ENCODE results near the gene ZPLD1. TPM values are rescaled to one million over a fixed set of nuclear protein-coding genes. Genes with fewer than 3 reads are reported as not detected.

The ZPLD1 gene
- total RNA-seq, 1 donor from 2014 or later: 58.6 TPM

DNA sequence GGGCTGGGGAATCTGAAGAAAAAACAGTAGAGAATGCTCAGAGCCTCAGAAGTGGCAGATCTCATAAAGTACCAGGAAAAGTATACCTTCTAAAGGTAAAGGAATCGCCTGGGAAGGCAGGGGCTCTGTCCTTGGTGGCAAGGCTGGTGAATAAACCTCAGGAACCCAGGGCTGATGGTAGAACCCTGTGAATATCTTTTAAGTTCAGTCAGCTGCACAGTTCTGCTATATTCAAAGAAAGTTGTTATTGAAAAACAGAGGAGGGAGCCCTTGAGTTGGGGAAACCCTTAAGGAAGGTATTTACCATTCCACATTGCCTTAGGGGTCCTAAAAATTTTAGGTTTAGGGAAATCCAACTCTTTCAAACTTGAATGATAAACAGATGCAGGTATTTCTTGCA lies 31.2 kb downstream of the ZPLD1 start:
- DNase-seq (ENCODE audit: low read depth): peak; percentile 37

DNA sequence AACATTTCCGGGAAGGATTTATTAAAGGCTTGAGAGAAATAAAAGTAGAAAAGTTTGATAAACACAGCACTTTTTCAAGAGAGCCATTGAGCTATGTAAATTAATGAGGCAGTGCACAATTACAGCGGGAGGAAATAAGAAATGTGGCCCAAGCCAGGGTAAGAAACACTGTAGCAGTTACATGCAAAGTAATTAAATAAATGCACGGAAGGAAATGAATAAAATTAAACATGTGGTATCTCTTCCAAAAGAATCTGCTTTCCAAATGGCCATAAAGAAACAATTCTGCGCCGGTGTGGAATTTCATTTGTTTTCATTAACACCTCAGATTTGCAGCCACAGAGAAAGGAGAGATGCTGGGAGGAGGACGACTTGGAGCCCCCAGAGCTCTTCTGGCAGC lies 35.3 kb downstream of the ZPLD1 start:
- DNase-seq (ENCODE audit: low read depth): peak; percentile 16

DNA sequence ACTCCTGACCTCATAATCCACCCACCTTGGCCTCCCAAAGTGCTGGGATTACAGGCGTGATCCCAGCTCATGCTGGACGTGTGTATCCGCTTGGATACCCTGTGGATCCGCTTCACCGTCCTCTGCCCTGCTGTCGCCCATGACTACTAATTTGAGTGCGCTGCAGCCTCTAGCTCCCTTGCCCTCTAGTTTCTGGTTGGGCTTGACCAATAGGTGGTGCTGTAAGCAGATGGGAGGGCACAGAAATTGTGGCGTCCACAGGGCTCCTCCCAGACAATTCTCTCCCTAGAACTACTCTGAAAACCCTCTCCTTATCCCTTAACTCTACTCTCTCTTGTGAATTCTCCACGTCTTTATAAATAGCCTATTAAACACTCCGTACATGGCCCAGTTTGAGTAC lies 36.2 kb downstream of the ZPLD1 start:
- DNase-seq (ENCODE audit: low read depth): no peak

DNA sequence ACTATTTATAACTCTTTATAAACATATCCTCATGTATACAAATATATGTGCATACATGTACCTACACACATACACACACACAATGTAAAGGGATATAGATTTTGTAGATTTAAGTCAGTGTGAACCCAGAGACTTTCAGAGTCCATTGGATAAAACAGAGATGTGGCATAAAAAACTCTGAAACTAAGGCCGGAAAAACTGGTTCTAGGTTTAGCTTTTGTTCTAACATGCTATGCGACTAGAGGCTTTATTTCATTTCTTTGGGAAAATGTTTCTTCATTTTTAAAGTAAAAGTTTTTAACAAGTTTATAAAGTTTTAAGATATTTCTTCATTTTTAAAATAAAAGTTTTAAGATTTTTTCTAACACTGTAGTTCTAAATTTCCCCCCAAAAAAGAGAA lies 36.7 kb downstream of the ZPLD1 start:
- DNase-seq (ENCODE audit: low read depth): no peak

DNA sequence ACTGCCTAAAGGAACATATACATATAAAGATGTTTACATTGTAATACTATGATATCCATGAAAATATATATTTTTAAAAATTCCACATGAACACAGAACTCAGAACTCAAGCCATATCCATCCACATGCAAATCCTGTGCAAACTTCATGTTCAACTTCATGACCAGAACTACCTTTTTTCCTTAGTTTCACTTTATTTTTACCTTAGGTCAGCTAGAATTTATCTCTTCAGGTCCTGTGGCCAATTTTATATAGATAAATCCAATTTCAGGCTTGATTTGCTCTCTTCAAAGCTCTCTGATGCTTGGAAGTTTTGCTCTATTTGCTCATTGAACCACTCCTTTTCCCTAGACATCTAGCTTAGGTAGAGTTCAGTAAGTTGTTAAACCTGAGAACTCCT lies 38.8 kb downstream of the ZPLD1 start:
- DNase-seq (ENCODE audit: low read depth): no peak

DNA sequence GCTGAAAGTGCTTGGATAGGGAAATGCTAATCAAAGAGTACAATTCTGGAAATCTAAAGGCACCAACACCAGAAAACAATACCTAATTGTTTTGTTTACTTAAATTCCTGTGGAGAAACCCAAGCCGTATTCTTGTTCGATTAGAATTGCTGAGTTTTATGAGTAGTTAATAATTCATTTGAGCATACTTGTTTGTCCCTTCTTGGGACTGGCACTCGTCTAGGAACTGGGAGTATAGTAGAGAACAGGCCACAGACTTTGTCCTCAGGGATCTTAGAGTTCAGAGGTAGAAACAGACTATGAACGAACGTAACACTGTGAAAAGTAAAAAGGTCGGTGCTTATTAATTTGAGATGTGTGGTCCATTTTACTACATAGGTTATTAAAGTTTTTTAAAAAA lies 39.4 kb downstream of the ZPLD1 start:
- DNase-seq (ENCODE audit: low read depth): peak; percentile 81

DNA sequence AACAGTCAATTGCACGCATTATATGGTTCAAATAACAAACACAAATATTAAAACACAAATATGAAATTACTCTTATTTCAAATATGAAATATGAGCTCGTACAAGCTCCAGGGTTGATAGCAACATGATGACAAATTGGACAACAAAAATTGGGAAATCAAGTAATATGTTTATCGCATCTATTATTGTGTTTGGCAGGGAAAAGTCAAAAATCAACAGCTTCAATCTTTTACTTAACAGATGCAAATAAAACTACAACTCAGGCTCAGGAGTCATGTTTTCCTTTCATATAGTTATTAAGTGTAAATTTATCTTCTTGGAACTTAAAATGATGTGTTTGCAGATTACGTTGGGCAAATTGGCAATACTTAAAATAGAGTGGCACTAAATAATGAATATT lies 41.4 kb downstream of the ZPLD1 start:
- DNase-seq (ENCODE audit: low read depth): no peak

DNA sequence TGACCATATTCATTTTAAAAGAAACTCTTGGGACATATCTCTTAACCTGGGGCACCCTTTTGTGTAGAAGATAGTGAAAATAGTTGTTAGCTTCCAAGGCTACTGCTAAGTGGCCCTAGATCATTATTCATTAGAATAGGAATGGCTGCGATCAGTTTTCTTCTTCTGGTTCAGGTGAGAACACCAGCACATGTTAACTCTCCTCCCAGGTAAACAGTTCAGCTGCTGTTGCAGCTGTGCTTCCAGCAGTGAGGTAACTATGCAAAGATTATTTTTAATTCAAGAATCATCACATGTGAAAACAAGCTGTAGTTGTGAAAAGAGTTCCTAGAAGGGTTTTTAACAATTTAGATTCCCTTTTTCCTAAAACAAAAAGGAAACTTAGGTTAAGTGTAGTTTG lies 43.3 kb downstream of the ZPLD1 start:
- DNase-seq (ENCODE audit: low read depth): no peak

DNA sequence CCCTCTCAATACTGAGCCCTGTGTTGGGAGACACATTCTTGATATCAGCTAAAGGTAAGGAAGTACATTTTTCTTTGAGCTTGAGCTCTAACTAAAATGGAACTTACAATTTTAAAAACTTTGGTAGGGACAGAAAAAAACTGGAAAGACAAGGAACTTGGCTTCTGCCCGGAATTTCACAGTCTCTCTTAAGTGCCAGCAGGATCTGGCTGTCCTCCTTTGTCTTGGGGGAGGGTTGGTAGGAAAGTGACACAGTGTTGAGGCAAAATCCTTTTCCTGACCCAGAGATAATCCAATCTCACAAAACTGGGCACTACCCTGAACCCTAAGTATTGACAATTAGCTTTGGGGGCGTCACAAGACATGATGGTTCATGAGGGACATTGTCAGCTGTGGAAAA lies 45.3 kb downstream of the ZPLD1 start:
- no peak for DNase-seq (ENCODE audit: low read depth)

DNA sequence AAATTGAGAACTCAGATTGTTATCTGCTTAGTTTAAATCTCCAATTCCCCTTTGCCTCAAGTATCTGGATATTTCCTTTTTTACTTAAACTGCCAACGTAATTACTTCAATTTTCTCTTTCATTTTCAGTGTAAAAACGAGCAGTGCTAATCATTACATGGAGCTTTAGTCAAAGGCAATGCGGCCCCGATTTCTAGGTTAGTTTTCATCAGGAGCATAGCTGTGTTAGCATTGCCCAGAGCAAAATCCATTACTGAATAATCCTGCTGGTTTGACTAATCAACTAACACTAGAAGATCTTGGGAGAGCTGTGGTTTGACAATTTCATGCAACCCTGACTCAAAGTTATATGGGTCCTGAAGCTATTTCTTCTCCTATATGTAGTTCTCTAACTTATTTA lies 46.2 kb downstream of the ZPLD1 start:
- DNase-seq (ENCODE audit: low read depth): peak; percentile 94

DNA sequence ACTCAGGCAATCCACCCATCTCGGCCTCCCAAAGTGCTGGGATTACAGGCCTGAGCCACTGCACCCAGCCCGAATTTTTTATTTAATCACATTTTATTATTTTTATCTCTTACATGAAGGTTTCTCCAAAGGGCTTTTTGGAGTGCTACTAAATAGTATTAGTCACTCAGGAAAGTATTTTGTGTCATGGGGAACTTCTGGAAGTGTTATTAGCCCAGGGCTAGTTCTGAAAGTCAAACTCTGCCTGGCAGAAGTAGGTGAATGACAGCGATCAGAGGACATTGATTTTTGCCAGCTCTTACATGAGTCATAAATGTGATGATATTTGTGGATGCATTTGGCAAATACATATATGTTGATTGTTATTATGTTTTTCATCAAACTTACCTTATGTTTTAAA lies 48.7 kb downstream of the ZPLD1 start:
- peak; percentile 72 for DNase-seq (ENCODE audit: low read depth)

DNA sequence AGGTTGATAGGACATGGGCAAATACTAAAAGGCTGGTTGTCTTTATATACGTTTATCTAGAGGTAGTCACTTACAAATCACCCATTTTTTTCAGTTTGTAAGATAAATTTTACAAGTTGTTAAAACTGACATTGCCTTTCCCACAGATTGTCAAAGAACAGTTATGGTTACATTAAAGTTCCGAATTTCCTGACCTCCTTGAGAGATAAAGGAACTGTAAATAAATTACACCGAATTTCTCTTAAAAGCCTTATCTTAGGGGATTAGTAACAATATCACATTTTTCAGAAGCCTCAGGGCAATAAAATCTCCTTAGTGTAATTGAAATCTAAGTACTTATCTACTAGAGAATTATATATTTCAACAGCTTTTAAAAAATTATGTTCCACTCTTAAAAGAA lies 49.5 kb downstream of the ZPLD1 start:
- no peak for DNase-seq (ENCODE audit: low read depth)

DNA sequence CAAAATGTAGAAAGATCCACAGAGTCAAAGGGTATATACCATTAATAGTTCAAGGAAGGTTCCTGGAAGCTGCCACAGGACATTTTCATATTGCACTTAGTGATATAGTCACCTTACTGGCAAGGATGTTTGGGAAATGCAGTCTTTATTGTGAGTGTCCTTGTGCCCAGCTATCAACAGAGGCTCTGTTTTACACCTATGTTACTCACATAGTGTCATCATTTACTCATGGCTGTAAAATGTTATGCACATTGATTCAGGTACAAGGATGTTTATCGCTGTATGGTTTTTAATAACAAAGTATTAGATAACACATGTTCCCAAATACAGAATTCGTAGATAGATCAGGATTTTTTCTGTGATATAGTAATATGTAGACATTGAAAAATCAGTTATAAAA lies 50.9 kb downstream of the ZPLD1 start:
- DNase-seq (ENCODE audit: low read depth): no peak

DNA sequence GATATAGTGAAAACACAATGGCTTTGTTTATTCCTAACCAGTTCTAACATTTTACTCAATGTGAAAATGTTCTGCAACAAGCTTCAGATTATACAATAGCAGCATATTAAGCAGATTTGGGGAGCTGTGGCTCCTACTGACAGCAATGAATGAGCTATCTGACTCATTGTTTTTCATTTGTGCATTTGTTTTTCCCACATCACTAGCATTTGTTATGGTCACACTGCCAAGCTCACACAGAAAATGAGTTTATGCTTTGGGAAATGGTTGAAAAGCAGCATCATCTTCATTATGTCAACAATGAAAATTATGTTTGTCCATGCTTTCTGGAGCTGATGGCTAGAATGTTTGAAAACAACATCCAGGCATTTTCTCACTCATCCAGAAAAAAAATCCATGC lies 53.5 kb downstream of the ZPLD1 start:
- peak; percentile 74 for DNase-seq (ENCODE audit: low read depth)

DNA sequence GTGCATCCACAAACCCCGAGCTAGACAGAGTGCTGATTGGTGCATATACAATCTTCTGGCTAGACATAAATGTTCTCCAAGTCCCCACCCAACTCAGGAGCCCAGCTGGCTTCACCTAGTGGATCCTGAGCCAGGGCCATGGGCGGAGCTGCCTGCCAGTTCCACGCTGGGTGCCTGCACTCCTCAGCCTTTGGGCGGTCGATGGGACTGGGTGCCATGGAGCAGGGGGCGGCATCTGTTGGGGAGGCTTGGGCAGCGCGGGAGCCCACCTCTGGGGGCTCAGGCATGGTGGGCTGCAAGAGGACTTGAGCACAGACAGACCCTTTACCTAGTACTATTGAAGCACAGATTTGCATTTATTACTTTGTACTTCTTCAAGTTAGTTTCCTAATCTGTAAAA lies 57.5 kb downstream of the ZPLD1 start:
- no peak for DNase-seq (ENCODE audit: low read depth)

DNA sequence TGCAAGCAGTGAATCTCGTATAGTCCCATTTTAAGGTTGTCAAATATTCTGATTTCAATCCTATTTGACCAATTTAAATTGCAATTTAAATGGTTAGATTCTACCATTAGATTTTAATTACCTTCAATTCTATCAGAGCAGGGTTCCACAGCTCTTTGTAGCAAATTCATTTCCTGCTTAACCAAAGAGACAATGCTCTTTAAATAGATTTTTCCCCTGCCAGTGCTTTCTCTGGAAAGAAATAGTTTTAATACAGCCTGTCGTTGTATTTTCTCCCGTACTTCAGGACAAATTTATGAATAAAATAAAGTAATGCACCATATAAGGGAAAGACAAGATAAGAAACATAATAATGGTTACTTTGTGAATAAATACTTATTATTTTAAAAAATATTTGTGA lies 62.8 kb downstream of the ZPLD1 start:
- DNase-seq (ENCODE audit: low read depth): no peak

DNA sequence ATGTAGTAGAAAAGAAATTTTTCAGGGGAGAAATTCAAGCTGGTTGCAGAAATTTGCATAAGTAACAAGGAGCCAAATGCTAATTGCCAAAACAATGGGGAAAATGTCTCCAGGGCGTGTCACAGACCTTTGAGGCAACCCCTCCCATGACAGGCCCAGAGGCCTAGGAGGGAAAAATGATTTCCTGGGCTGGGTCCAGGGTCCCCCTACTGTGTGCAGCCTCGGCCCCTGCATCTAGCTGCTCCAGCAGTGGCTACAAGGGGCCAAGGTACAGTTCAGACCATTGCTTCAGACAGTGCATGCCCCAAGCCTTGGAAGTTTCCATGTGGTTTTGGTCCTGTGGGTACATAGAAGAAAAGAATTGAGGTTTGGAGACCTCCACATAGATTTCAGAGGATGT lies 70.7 kb downstream of the ZPLD1 start:
- no peak for DNase-seq (ENCODE audit: low read depth)

DNA sequence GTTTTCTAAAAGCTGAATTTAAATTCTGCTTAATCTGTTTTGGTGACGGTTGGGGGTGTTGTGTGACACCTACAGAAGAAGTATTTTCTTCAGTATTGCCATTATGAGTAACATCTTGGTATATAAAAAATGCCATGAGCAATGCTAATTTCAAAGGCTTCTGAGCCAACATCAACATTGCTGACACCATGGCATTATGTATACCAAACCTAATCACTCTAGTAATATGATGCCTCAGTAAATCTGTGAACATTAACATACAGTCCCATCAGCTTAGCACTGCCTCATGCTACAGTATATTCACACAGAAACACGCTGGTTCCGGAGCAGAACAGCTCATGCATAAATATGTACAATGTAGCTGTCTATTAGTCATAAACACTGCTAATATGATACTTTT lies 75.8 kb downstream of the ZPLD1 start:
- DNase-seq (ENCODE audit: low read depth): peak; percentile 73

DNA sequence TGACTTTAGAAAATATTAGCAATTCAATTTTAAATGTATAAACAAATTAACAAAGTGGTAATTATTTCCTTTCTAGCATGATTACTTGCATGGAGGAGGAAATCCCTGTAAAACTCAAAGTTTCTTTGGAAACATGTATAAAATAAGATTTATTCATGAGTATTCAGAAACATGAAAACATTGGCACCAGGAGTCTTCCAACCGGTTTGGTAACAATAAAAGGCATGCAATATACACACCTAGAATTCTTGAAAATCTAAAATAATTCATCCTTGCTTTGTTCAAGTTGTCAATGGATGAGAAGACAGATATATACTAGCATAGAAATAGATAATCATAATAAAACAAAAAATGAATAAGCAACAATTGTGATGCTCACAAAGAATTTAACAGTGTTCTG lies 76.4 kb downstream of the ZPLD1 start:
- DNase-seq (ENCODE audit: low read depth): no peak

DNA sequence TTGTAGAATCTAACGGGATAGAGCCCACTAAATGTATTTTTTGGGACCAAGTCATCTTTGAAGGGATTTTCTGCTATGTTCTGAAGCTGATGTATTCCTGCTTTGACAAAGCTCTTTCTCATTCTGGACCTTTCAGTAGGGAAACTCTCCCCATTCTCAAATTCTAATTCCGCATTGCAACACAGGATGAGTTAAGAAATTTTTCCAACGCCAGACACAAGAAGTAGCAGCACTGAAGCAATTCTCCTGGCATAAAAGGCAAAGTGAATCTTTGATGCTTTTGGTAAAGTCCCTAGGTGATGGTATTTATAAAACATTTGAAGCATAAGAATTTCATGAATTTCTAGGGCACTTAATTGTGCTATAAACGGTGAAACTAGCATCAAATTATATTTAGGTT lies 76.8 kb downstream of the ZPLD1 start:
- no peak for DNase-seq (ENCODE audit: low read depth)

DNA sequence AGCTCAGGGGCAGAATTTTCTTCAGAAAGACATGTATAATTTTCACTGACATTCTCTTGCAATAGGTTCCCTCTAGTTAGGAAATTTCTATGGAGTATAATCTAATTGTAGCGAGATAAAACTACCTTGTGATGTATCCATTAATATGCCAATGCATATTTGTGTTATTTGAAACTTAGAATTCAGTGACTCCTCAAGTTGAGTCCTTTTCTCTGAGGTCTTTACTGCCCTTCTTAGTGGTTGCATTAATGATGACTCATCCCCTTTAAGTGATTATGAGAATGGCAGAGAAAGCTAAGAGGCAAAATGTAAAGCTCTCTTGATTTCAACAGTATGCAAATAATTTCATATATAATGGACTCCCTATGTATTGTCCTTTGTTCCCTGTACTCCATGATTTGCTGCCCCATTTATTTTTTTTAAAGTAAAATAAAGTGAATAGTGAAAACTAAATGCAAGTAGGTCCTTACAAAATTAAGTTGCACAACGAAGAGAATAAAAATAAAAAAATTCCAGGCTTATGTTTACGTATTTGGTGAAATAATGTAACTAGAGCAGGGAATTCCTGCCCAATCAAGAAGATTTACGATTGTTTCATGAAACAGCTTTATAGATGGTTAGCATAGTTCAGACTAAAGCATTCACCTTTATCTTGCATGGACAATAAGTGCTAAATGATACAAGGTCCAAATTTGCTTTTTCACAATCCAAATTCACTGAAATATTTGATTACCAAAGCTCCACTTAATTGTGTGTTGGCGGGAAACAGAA lies 78.1 kb downstream of the ZPLD1 start:
- peak; percentile 45 for DNase-seq (ENCODE audit: low read depth)

DNA sequence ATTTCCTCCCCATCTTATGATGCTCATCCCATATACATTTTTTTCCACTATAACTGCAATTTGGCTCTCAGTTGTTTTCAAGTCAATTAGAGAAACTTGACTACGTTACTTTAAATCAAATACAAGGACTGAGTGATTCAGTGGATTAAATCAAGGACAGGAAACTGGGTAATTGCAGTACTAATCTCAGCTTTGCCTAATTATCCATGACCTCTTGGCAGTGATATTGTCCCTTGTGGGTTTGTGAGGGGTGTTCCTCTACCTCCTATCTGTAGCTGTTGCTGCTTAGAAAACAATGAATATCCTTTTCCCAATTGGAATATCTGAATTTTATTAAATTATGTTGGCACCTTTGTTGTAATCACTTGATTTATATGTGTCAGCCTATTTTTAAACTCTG lies 79.4 kb downstream of the ZPLD1 start:
- no peak for DNase-seq (ENCODE audit: low read depth)

DNA sequence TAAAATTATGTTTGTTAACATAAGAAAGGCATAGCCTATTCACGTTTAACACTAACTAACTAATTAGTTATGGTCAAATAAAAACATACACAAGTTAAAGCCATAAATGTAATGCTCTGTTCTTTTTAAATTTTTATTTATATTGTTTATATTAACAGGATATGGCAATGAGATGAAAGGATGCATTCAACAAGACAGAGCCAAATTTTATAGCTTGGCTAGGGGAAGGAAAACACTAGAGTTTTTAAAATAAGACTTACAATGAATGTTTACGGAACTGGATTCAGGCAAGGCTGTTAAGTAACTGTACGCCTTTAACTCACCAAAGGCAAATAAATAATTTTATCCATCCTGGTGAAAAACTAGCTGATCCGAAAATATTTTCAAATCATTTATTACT lies 86.4 kb downstream of the ZPLD1 start:
- no peak for DNase-seq (ENCODE audit: low read depth)

DNA sequence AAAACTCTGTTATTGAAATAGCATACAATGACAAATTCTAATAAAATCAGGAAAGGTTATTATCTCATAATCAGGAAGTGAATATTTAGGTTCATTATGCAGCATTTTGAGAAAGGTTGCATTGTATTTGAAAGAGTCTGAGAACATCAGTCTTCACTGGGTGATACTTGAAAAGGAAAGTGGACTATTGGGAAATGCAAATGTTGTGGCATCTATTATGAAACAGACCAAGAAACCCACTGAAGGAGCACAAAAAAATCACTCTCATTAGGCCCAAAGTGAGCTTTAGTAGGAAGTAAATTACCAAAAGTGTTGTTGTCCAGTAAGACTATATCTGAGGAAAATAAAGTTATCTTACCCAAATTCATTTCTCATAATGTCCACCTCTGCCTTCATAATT lies 90.8 kb downstream of the ZPLD1 start:
- DNase-seq (ENCODE audit: low read depth): no peak
